ENCODE results near the gene SCO1. TPM values are rescaled to one million over a fixed set of nuclear protein-coding genes. Genes with fewer than 3 reads are reported as not detected.
"Not testable (repeated sequence)": the region's sequence is repeated elsewhere in the genome, so short reads cannot be mapped to it uniquely, and the experiment has no call there.

The SCO1 gene
- total RNA-seq, 6 experiments from 2014 or later = 30.7 to 41.4 (median 33.5) TPM

- no peak for DNase-seq
- no peak for TF ChIP-seq CTCF (IDR thresholded peaks at IDR 0.05)
- Mint-ChIP-seq H3K4me1 (ENCODE audit: low read depth) (peaks cover 13% of the 10 kb centered on the region), H3K9me3 (no peaks in the 10 kb centered on the region), H3K36me3 (ENCODE audit: low read depth) (no peaks in the 10 kb centered on the region), H3K27ac (no peak overlapping the region), H3K4me3 (no peak overlapping the region), H3K27me3 (ENCODE audit: insufficient read depth) (peaks cover 15% of the 10 kb centered on the region)
These were observed 38.5 kb upstream of the SCO1 start for GRCh38 chr17:10735821-10736220.

- Mint-ChIP-seq H3K4me1 (ENCODE audit: low read depth) (peaks cover 18% of the 10 kb centered on the region), H3K27ac (no peak overlapping the region), H3K27me3 (ENCODE audit: insufficient read depth) (peaks cover 12% of the 10 kb centered on the region), H3K36me3 (ENCODE audit: low read depth) (no peaks in the 10 kb centered on the region), H3K9me3 (no peaks in the 10 kb centered on the region), H3K4me3 (no peak overlapping the region)
- no peak for DNase-seq
- no peak for TF ChIP-seq CTCF (IDR thresholded peaks at IDR 0.05)
These were observed 37.9 kb upstream of the SCO1 start for GRCh38 chr17:10735251-10735650.

- Mint-ChIP-seq H3K36me3 (ENCODE audit: low read depth) (no peaks in the 10 kb centered on the region), H3K9me3 (no peaks in the 10 kb centered on the region), H3K4me1 (ENCODE audit: low read depth) (peaks cover 22% of the 10 kb centered on the region), H3K27ac (no peak overlapping the region), H3K4me3 (no peak overlapping the region), H3K27me3 (ENCODE audit: insufficient read depth) (peaks cover 8% of the 10 kb centered on the region; the same call in 1 of the 2 replicates)
- DNase-seq = no peak
- TF ChIP-seq CTCF (IDR thresholded peaks at IDR 0.05) = no peak
These were observed 36.3 kb upstream of the SCO1 start for GRCh38 chr17:10733666-10734065.

- not testable (repeated sequence) for H3K27ac Mint-ChIP-seq; DNase-seq; H3K9me3 Mint-ChIP-seq; H3K4me3 Mint-ChIP-seq; H3K27me3 Mint-ChIP-seq (ENCODE audit: insufficient read depth); H3K36me3 Mint-ChIP-seq (ENCODE audit: low read depth)
- H3K4me1 Mint-ChIP-seq (ENCODE audit: low read depth) = peaks cover 26% of the 10 kb centered on the region
These were observed 34.8 kb upstream of the SCO1 start for GRCh38 chr17:10732121-10732520.

GRCh38 chr17:10731408-10731879 is 34.1 kb upstream of the SCO1 start:
- Mint-ChIP-seq H3K4me3 (peak overlapping the region; percentile 99; the same call in 1 of the 2 replicates), H3K4me1 (ENCODE audit: low read depth) (peaks cover 29% of the 10 kb centered on the region), H3K27me3 (ENCODE audit: insufficient read depth) (peaks cover 8% of the 10 kb centered on the region; the same call in 1 of the 2 replicates), H3K36me3 (ENCODE audit: low read depth) (no peaks in the 10 kb centered on the region), H3K27ac (peak overlapping the region; percentile 98; the same call in 1 of the 2 replicates), H3K9me3 (no peaks in the 10 kb centered on the region)
- no peak for DNase-seq
- TF ChIP-seq CTCF (IDR thresholded peaks at IDR 0.05) = no peak; the same call in 1 of the 2 replicates

GRCh38 chr17:10730247-10730646 is 32.9 kb upstream of the SCO1 start:
- H3K9me3 Mint-ChIP-seq; DNase-seq; H3K36me3 Mint-ChIP-seq (ENCODE audit: low read depth); H3K27me3 Mint-ChIP-seq (ENCODE audit: insufficient read depth): not testable (repeated sequence)
- peaks cover 29% of the 10 kb centered on the region for H3K4me1 Mint-ChIP-seq (ENCODE audit: low read depth)
- peak overlapping the region; percentile 98 for H3K27ac Mint-ChIP-seq
- H3K4me3 Mint-ChIP-seq = peak overlapping the region; percentile 99
